Sigmoid colon (tissue), 7 donors: Measurements from ENCODE around the gene PRUNE1. TPM values are rescaled to one million over a fixed set of nuclear protein-coding genes. Genes with fewer than 3 reads are reported as not detected.

Experiments
- DNase-seq: peaks from one replicate; pipeline ENCODE4 v3.0.0-alpha.2; 2019
- H3K27ac ChIP-seq, 4 donors: fragments of 200-600 bp; sonication (generic); one replicate each; pipeline ENCODE4 v1.5.1; 2016 to 2019; ENCODE audit warnings: mild to moderate bottlenecking in 1 of 4
- H3K27me3 ChIP-seq, 3 donors: fragments of 200-600 bp; sonication (generic); one replicate each; pipeline ENCODE4 v1.5.1; 2019; ENCODE audit warnings: mild to moderate bottlenecking in 1 of 3
- H3K36me3 ChIP-seq, 4 donors: fragments of 200-600 bp; sonication (generic); one replicate each; pipeline ENCODE4 v1.5.1; 2016 to 2019
- H3K4me1 ChIP-seq, 4 donors: fragments of 200-600 bp; sonication (generic); one replicate each; pipeline ENCODE4 v1.5.1; 2017 to 2019
- H3K4me3 ChIP-seq, 4 donors: fragments of 200-600 bp; sonication (generic); one replicate each; pipeline ENCODE4 v1.5.1; 2017 to 2019; ENCODE audit warnings: mild to moderate bottlenecking in 2 of 4, moderate library complexity in 1 of 4
- H3K9me3 ChIP-seq, 4 donors: fragments of 200-600 bp in 3 of 4; sonication (generic) in 3 of 4; one replicate each; pipeline versions ENCODE4 v1.5.1 to v1.6.1; 2013 to 2019
- EP300 ChIP-seq, 4 donors: sonication (generic); formaldehyde crosslinking; IDR thresholded peaks; one replicate each; pipeline ENCODE4 v1.6.1; 2017; ENCODE audit warnings: antibody characterized with exemption in 4 of 4
- POLR2A ChIP-seq, 2 donors: fragments of 450-650 bp; IDR thresholded peaks; one replicate each; pipeline ENCODE4 v1.6.1; 2016; ENCODE audit warnings: antibody characterized with exemption in 2 of 2, mild to moderate bottlenecking in 2 of 2, moderate library complexity in 2 of 2
- POLR2AphosphoS5 ChIP-seq, 4 donors: sonication (generic); formaldehyde crosslinking; IDR thresholded peaks; one replicate each; pipeline ENCODE4 v1.6.1; 2017; ENCODE audit warnings: antibody characterized with exemption in 4 of 4
- WGBS, 2 donors: extraction: QIAGEN DNeasy Blood & Tissue Kit; methylation state at CpG; one replicate each; pipeline ENCODE4 v1.1.7; 2013; 5-methylcytosine and 5-hydroxymethylcytosine counted together
- intact Hi-C: fragments of 100-400 bp; cut with DNase I; formaldehyde crosslinking; loops from one replicate; pipeline ENCODE4 v1.15.1; 2023
- polyA plus RNA-seq, 3 donors: library from polyadenylated mRNA; stranded (reverse); fragments of 200-250 nt; gene quantifications; one replicate each; pipeline ENCODE4 v1.2.3, GENCODE V29; 2013
- total RNA-seq, 4 donors: library from RNA; depleted of rRNA; stranded (reverse); fragments of >200 nt; gene quantifications; one replicate each; pipeline ENCODE4 v1.1.0, GENCODE V29; 2016
- TF ChIP-seq, protein P1 (sequence below), 4 experiments: fragments of 450-650 bp in 3 of 4; fragments of 200-600 bp in 1 of 4; IDR thresholded peaks; one replicate each; pipeline ENCODE4 v1.5.1; 2016 to 2019; ENCODE audit warnings: antibody characterized with exemption in 4 of 4, mild to moderate bottlenecking in 3 of 4, moderate library complexity in 2 of 4
- donor health status: healthy with polysubstance abuse.
- donor health status: Bipolar disorder and iron deficiency.
- donor health status: healthy.

Gene PRUNE1
- total and polyA plus RNA-seq, 7 donors: 15.5 to 33.9 (median 18.7) TPM

DNA sequence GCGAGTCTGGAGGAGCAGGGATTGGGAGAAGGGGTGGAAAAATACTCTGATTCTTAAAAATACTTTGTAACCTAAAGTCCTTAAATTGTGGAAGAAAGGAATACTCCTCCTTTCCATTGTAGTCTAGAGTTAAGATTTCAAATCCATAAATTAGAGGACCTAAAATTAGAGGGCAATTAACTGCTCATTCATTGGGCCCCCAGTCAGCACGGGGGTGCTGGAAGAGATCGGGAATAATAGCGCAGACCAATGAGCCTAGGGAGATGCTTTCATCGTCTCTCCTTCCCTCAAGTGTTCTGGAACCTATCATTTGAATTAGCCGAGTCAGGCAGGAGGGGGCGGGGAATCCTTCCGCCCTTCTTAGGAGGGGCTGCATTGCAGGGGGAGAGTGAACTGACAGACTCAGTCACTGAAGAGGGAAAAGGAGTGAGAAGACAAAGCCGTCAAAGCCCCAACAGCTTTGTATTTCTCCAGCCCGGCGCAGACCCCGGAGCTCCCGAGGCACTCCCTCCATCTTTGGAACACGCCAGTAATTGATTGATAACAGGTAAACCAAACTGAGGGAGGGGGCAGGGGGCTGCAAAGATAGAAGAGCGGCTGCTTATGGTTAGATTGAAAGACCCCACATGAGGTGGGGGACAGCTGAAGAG, 51.9 kb downstream of the PRUNE1 start, which contains the start of gene MLLT11:
TSS of gene MLLT11 (plus strand) at position 391 of the 650 bp plus-strand sequence. CDS start 6,828 bp downstream, outside the sequence.
- Histone ChIP-seq H3K27me3 (no peaks in the 10 kb centered on the region), H3K4me3 (peak within 1 kb of the TSS; percentile 75 to 98 (median 84)), H3K4me1 (peaks cover 0 to 51% (median 40%) of the 10 kb centered on the region in 4 donors), H3K27ac (peak within 1 kb of the TSS; percentile 90 to 97 (median 92)), H3K36me3 (peaks cover 6 to 11% (median 7%) of the 10 kb centered on the region in 4 donors), H3K9me3 (no peaks in the 10 kb centered on the region)
- WGBS, 2 donors: 2 to 6% methylated on average over 15 of the region's 15 CpGs
- DNase-seq: peak; percentile 84
- TF ChIP-seq POLR2AphosphoS5 (IDR thresholded peaks at IDR 0.05) (peak; percentile 80 to 93 (median 84)), EP300 (IDR thresholded peaks at IDR 0.05) (peak in 1 of 4 donors; percentile 5), POLR2A (IDR thresholded peaks at IDR 0.05) (peak in 1 of 2 donors; percentile 19)
- TF ChIP-seq, protein P1, sequence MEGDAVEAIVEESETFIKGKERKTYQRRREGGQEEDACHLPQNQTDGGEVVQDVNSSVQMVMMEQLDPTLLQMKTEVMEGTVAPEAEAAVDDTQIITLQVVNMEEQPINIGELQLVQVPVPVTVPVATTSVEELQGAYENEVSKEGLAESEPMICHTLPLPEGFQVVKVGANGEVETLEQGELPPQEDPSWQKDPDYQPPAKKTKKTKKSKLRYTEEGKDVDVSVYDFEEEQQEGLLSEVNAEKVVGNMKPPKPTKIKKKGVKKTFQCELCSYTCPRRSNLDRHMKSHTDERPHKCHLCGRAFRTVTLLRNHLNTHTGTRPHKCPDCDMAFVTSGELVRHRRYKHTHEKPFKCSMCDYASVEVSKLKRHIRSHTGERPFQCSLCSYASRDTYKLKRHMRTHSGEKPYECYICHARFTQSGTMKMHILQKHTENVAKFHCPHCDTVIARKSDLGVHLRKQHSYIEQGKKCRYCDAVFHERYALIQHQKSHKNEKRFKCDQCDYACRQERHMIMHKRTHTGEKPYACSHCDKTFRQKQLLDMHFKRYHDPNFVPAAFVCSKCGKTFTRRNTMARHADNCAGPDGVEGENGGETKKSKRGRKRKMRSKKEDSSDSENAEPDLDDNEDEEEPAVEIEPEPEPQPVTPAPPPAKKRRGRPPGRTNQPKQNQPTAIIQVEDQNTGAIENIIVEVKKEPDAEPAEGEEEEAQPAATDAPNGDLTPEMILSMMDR (IDR thresholded peaks at IDR 0.05): no peak
- intact Hi-C loops: no loop called here

DNA sequence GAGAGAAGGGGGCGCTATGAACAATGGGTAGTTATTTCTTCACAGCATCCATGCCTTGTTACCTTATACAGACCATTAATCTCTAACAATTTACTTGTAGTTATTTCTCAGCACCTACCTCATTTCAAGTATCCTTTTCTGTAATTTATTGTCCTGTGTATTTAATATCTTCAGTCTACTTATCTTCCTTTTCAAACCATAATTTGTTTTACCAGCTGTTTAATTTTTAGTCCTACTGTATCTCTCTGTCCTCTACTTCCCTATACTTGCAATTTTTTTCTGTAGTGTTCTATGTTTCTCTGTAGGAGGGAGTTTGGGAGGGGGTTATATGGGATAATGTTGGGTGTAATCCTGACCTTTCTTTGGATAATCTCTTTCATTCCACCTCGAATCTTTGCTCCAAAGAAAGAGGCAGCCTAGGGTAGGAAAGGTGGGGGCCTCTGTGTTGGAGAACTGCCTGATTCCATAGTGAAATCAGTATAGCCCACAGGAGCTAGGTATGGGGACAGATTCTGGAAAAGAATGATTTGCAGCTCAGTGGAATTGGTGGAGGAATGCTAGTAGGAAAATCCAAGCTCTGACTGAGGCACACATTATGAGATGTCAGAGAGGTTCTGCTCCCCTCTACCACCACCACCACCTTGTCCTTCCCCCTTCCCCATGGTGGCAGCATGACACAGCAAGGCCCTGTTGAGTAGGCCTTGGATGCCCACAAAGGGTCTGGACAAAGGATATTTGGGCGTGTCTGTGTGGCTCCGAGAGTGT, 52.6 kb downstream of the PRUNE1 start:
- intact Hi-C loops: no loop called here
- peak; percentile 52 for DNase-seq
- H3K27ac ChIP-seq: peak overlapping the region; percentile 90 to 97 (median 92)
- TF ChIP-seq, protein P1 (IDR thresholded peaks at IDR 0.05): no peak
- TF ChIP-seq POLR2AphosphoS5 (IDR thresholded peaks at IDR 0.05) (no peak), POLR2A (IDR thresholded peaks at IDR 0.05) (no peak), EP300 (IDR thresholded peaks at IDR 0.05) (no peak)
- 65 to 76% methylated on average over 4 of the region's 4 CpGs for WGBS, 2 donors
- H3K36me3 ChIP-seq: peaks cover 0 to 3% (median 0%) of the 10 kb centered on the region in 4 donors
- H3K4me1 ChIP-seq: peaks cover 0 to 46% (median 33%) of the 10 kb centered on the region in 4 donors
- no peaks in the 10 kb centered on the region for H3K9me3 ChIP-seq
- peak overlapping the region; percentile 75 to 98 (median 84) for H3K4me3 ChIP-seq
- H3K27me3 ChIP-seq: no peaks in the 10 kb centered on the region

DNA sequence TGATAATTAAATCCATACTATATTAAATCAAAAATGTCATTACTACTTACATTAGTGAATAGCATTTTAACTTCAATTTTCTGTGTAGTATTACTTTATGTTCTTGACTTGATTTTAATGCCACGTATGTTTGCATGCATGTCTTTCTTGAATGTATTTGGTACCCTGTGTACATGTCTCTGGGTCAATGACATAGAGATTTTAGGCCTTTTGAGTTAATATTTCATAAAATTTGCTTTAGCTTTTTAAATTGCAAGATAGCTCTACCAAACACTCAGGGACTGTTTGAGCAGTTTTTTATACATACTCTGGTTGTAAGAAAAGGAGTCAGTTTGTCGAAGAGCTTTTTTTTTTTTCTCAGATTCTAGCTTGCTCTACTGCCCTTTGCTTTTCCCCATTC, 53.5 kb downstream of the PRUNE1 start:
- peaks cover 0 to 37% (median 25%) of the 10 kb centered on the region in 4 donors for H3K4me1 ChIP-seq
- H3K27me3 ChIP-seq: no peaks in the 10 kb centered on the region
- H3K4me3 ChIP-seq: no peak overlapping the region
- intact Hi-C loops: no loop called here
- peak overlapping the region in 1 of 4 donors; percentile 97 for H3K27ac ChIP-seq
- no peaks in the 10 kb centered on the region for H3K36me3 ChIP-seq
- no peaks in the 10 kb centered on the region for H3K9me3 ChIP-seq
- DNase-seq: no peak
- 84 to 92% methylated on average over 2 of the region's 2 CpGs for WGBS, 2 donors
- no peak for TF ChIP-seq POLR2AphosphoS5 (IDR thresholded peaks at IDR 0.05)
- TF ChIP-seq, protein P1 (IDR thresholded peaks at IDR 0.05): no peak
- no peak for TF ChIP-seq EP300 (IDR thresholded peaks at IDR 0.05)
- TF ChIP-seq POLR2A (IDR thresholded peaks at IDR 0.05): no peak

DNA sequence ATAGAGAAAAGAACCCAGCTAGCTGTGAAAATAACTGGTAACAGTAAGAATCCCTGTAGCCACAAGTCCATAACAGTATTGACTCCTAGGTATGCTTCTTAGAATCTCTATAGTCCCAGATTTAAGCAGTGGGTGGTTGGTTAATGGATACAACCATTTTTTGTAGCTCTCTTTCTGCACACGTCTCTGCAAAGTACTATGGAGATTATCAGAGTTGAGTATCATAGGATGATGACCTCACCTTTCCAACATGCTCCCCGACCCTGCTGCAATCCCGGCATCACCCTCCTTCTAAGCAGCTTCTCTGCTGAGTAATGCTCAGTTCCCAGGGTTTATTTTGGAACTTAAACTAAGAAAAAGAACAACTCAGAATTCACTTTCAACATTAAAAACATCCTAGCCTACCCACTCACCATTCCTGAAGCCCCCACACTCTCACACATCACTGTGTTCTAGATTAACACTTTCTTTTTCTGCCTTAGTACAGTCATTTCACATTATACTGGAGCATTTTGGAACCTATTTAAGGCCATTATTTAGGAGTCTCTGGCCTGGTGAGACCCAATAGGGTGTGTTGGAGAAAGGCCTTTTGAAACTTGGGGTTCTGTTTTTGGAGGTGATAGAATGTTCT, 54.6 kb downstream of the PRUNE1 start:
- no peaks in the 10 kb centered on the region for H3K27me3 ChIP-seq
- intact Hi-C loops: no loop called here
- H3K4me1 ChIP-seq: peaks cover 0 to 26% (median 14%) of the 10 kb centered on the region in 4 donors
- DNase-seq: peak; percentile 11
- 79 to 88% methylated on average over 3 of the region's 3 CpGs for WGBS, 2 donors
- no peaks in the 10 kb centered on the region for H3K36me3 ChIP-seq
- H3K4me3 ChIP-seq: no peak overlapping the region
- peak overlapping the region in 1 of 4 donors; percentile 41 for H3K27ac ChIP-seq
- no peaks in the 10 kb centered on the region for H3K9me3 ChIP-seq
- TF ChIP-seq, protein P1 (IDR thresholded peaks at IDR 0.05): no peak
- no peak for TF ChIP-seq EP300 (IDR thresholded peaks at IDR 0.05)
